ENCODE measurements around the gene C10orf143.
A peak's percentile ranks its signal among the peaks of the same experiment; 100 is the strongest.

C10orf143 gene

GRCh38 chr10:130137090-130137448 lies 26.4 kb upstream of the C10orf143 start:
- peaks cover 11% of the 10 kb centered on the region; the same call in 1 of the 2 replicates for H3K36me3 ChIP-seq (ENCODE audit: insufficient read depth, low read length)
- no peaks in the 10 kb centered on the region for H3K9me2 ChIP-seq (ENCODE audit: low read depth, low read length)
- no peaks in the 10 kb centered on the region for H3F3A ChIP-seq (ENCODE audit: insufficient read depth, low read length)
- H3K4me2 ChIP-seq (ENCODE audit: low read length): peak overlapping the region; percentile 98
- H3K79me2 ChIP-seq (ENCODE audit: insufficient read depth, low read length): peaks cover 49% of the 10 kb centered on the region
- H3K4me3 ChIP-seq (ENCODE audit: low read depth, low read length, poor library complexity, severe bottlenecking): peak overlapping the region; percentile 96
- no peaks in the 10 kb centered on the region for H4K20me1 ChIP-seq (ENCODE audit: insufficient read depth, low read length)
- H3K9me3 ChIP-seq (ENCODE audit: low read length): no peaks in the 10 kb centered on the region
- H3K27me3 ChIP-seq (ENCODE audit: insufficient read depth, low read length): no peaks in the 10 kb centered on the region
- no peak overlapping the region for H2AFZ ChIP-seq (ENCODE audit: low read length)
- peak overlapping the region; percentile 90 for H3K9ac ChIP-seq (ENCODE audit: low read length)
- no peak for TF ChIP-seq EZH2 (IDR thresholded peaks at IDR 0.05; ENCODE audit: borderline replicate concordance, low read length)
- TF ChIP-seq, protein P1, sequence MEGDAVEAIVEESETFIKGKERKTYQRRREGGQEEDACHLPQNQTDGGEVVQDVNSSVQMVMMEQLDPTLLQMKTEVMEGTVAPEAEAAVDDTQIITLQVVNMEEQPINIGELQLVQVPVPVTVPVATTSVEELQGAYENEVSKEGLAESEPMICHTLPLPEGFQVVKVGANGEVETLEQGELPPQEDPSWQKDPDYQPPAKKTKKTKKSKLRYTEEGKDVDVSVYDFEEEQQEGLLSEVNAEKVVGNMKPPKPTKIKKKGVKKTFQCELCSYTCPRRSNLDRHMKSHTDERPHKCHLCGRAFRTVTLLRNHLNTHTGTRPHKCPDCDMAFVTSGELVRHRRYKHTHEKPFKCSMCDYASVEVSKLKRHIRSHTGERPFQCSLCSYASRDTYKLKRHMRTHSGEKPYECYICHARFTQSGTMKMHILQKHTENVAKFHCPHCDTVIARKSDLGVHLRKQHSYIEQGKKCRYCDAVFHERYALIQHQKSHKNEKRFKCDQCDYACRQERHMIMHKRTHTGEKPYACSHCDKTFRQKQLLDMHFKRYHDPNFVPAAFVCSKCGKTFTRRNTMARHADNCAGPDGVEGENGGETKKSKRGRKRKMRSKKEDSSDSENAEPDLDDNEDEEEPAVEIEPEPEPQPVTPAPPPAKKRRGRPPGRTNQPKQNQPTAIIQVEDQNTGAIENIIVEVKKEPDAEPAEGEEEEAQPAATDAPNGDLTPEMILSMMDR (IDR thresholded peaks at IDR 0.05; ENCODE audit: low read length): no peak
- H3K4me1 ChIP-seq (ENCODE audit: insufficient read depth, low read length, severe bottlenecking): peaks cover 58% of the 10 kb centered on the region
- peak overlapping the region; percentile 28 for H3K27ac ChIP-seq (ENCODE audit: low read depth, low read length, poor library complexity, severe bottlenecking)

- H3K9me2 ChIP-seq (ENCODE audit: low read depth, low read length): no peaks in the 10 kb centered on the region
- peak within 1 kb of the TSS; percentile 28 for H3K27ac ChIP-seq (ENCODE audit: low read depth, low read length, poor library complexity, severe bottlenecking)
- peak within 1 kb of the TSS; percentile 86; the same call in 1 of the 2 replicates for H2AFZ ChIP-seq (ENCODE audit: low read length)
- H3K9me3 ChIP-seq (ENCODE audit: low read length): no peaks in the 10 kb centered on the region
- peak within 1 kb of the TSS; percentile 90 for H3K9ac ChIP-seq (ENCODE audit: low read length)
- peaks cover 52% of the 10 kb centered on the region for H3K4me1 ChIP-seq (ENCODE audit: insufficient read depth, low read length, severe bottlenecking)
- H3K4me3 ChIP-seq (ENCODE audit: low read depth, low read length, poor library complexity, severe bottlenecking): peak within 1 kb of the TSS; percentile 96
- TF ChIP-seq, protein P1 (IDR thresholded peaks at IDR 0.05; ENCODE audit: low read length): no peak
- TF ChIP-seq EZH2 (IDR thresholded peaks at IDR 0.05; ENCODE audit: borderline replicate concordance, low read length): no peak
- peaks cover 46% of the 10 kb centered on the region for H3K79me2 ChIP-seq (ENCODE audit: insufficient read depth, low read length)
- no peaks in the 10 kb centered on the region for H3F3A ChIP-seq (ENCODE audit: insufficient read depth, low read length)
- H3K4me2 ChIP-seq (ENCODE audit: low read length): peak within 1 kb of the TSS; percentile 98
- H3K27me3 ChIP-seq (ENCODE audit: insufficient read depth, low read length): no peaks in the 10 kb centered on the region
- H4K20me1 ChIP-seq (ENCODE audit: insufficient read depth, low read length): no peaks in the 10 kb centered on the region
- H3K36me3 ChIP-seq (ENCODE audit: insufficient read depth, low read length): peaks cover 10% of the 10 kb centered on the region; the same call in 1 of the 2 replicates
Measured at GRCh38 chr10:130136226-130137089, 25.8 kb upstream of the C10orf143 start, which contains the start of gene GLRX3. Gene GLRX3 (plus strand): TSS chr10:130136391. CDS start chr10:130136421, 30 bp downstream.

DNA sequence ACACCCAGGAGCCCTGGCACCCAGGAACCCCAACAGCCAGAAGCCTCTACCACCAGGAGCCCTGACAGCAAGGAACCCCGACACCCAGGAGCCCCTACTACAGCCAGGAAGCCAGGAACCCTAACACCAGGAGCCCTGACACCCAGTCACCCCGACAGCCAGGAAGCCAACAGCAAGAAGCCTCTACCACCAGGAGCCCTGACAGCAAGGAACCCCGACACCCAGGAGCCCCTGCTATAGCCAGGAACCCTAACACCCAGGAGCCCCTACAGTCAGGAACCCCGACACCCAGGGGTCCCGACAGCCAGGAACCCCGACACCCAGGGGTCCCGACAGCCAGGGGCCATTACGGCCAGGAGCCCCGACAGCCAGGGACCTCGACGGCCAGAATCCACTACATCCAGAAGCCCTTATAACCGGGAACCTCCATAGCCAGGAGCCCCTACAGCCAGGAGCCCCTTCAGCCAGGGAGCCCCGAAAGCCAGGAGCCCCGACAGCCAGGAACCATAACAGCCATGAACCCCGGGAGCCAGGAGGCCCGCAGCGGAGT lies 25.1 kb upstream of the C10orf143 start:
- H3K4me1 ChIP-seq (ENCODE audit: insufficient read depth, low read length, severe bottlenecking): peaks cover 45% of the 10 kb centered on the region
- H4K20me1 ChIP-seq (ENCODE audit: insufficient read depth, low read length): no peaks in the 10 kb centered on the region
- H3K79me2 ChIP-seq (ENCODE audit: insufficient read depth, low read length): peaks cover 39% of the 10 kb centered on the region
- H3K9ac ChIP-seq (ENCODE audit: low read length): peak overlapping the region; percentile 90
- H2AFZ ChIP-seq (ENCODE audit: low read length): peak overlapping the region; percentile 86; the same call in 1 of the 2 replicates
- H3K27ac ChIP-seq (ENCODE audit: low read depth, low read length, poor library complexity, severe bottlenecking): no peak overlapping the region
- H3K9me3 ChIP-seq (ENCODE audit: low read length): no peaks in the 10 kb centered on the region
- peaks cover 10% of the 10 kb centered on the region; the same call in 1 of the 2 replicates for H3K36me3 ChIP-seq (ENCODE audit: insufficient read depth, low read length)
- H3K4me2 ChIP-seq (ENCODE audit: low read length): peak overlapping the region; percentile 98
- TF ChIP-seq, protein P1 (IDR thresholded peaks at IDR 0.05; ENCODE audit: low read length): no peak
- no peak for TF ChIP-seq EZH2 (IDR thresholded peaks at IDR 0.05; ENCODE audit: borderline replicate concordance, low read length)
- no peaks in the 10 kb centered on the region for H3F3A ChIP-seq (ENCODE audit: insufficient read depth, low read length)
- H3K9me2 ChIP-seq (ENCODE audit: low read depth, low read length): no peaks in the 10 kb centered on the region
- no peaks in the 10 kb centered on the region for H3K27me3 ChIP-seq (ENCODE audit: insufficient read depth, low read length)
- peak overlapping the region; percentile 96 for H3K4me3 ChIP-seq (ENCODE audit: low read depth, low read length, poor library complexity, severe bottlenecking)
